HepG2 (cell line): Measurements from ENCODE around the gene CLHC1. TPM values are rescaled to one million over a fixed set of nuclear protein-coding genes. Genes with fewer than 3 reads are reported as not detected.

Experiments used
- ELF1 ChIP-seq: sonication (generic); formaldehyde crosslinking; IDR thresholded peaks from 2 replicates; pipeline ENCODE4 v1.4.0; 2020; ENCODE audit warnings: missing genetic modification reagents
- ELF4 ChIP-seq: sonication (generic); formaldehyde crosslinking; IDR thresholded peaks from 2 replicates; pipeline ENCODE4 v1.5.0; 2020; ENCODE audit warnings: missing genetic modification reagents, mild to moderate bottlenecking, moderate library complexity, borderline replicate concordance
- HDAC2 ChIP-seq: sonication (generic); formaldehyde crosslinking; IDR thresholded peaks from 2 replicates; pipeline ENCODE4 v1.4.0; 2020; ENCODE audit warnings: missing genetic modification reagents
- KLF16 ChIP-seq, 2 experiments: sonication (generic) in 1 of 2; formaldehyde crosslinking in 1 of 2; IDR thresholded peaks; 2 replicates each; pipeline versions ENCODE4 v1.6.1 to v1.8.0; 2016 to 2023; ENCODE audit warnings: missing genetic modification reagents in 2 of 2, missing compliant biosample characterization in 1 of 2
- KLF6 ChIP-seq: IDR thresholded peaks from 2 replicates; pipeline ENCODE4 v1.8.0; 2016; ENCODE audit warnings: missing biosample characterization, missing genetic modification reagents
- SALL1 ChIP-seq: sonication (generic); formaldehyde crosslinking; IDR thresholded peaks from 2 replicates; pipeline ENCODE4 v1.8.0; 2022; ENCODE audit warnings: mild to moderate bottlenecking, missing genetic modification reagents
- polyA plus RNA-seq, 8 experiments: library from polyadenylated mRNA; depleted of rRNA in 3 of 8; stranded (reverse) in 7 of 8; unstranded in 1 of 8; fragments of >200 nt; fragmentation: Illumina TruSeq in 4 of 8; extraction: Trizol in 4 of 8; gene quantifications; 2 replicates each; pipeline versions ENCODE4 v1.2.1 to v1.2.3, GENCODE V29; 2011 to 2016; ENCODE audit warnings: low read depth in 4 of 8, missing spikeins in 1 of 8, mixed read lengths in 1 of 8; ENCODE audit not compliant: insufficient read depth in 1 of 8
- total RNA-seq, 5 experiments: library from RNA; depleted of rRNA; stranded (reverse); fragments of >200 nt; fragmentation: Illumina TruSeq; extraction: Trizol; gene quantifications; 2 replicates each; pipeline ENCODE4 v1.2.3, GENCODE V29; 2016; ENCODE audit warnings: low read depth in 1 of 5
- TF ChIP-seq, protein P1 (sequence below): sonication (generic); formaldehyde crosslinking; IDR thresholded peaks from 2 replicates; pipeline ENCODE4 v1.5.0; 2020; ENCODE audit warnings: mild to moderate bottlenecking, missing genetic modification reagents, moderate library complexity
- TF ChIP-seq, protein P2 (sequence below): sonication (generic); formaldehyde crosslinking; IDR thresholded peaks from 2 replicates; pipeline ENCODE4 v1.5.1; 2020; ENCODE audit warnings: mild to moderate bottlenecking, missing genetic modification reagents, borderline replicate concordance
- TF ChIP-seq, protein P3 (sequence below): IDR thresholded peaks from 2 replicates; pipeline ENCODE4 v1.6.1; 2016; ENCODE audit warnings: low read depth
- TF ChIP-seq, protein P4 (sequence below): sonication (generic); formaldehyde crosslinking; IDR thresholded peaks from 2 replicates; pipeline ENCODE4 v1.4.0; 2020; ENCODE audit warnings: missing genetic modification reagents, mild to moderate bottlenecking, borderline replicate concordance
- TF ChIP-seq, protein P5 (sequence below): IDR thresholded peaks from 2 replicates; pipeline ENCODE4 v1.6.1; 2012; ENCODE audit warnings: low read length, improper control_type of control experiment

Gene CLHC1
- total and polyA plus RNA-seq, 2 of the 13 experiments (the other 11 are each of a cell fraction or from before 2014, with no cell fraction given), result 9.8 to 12.6 TPM

DNA sequence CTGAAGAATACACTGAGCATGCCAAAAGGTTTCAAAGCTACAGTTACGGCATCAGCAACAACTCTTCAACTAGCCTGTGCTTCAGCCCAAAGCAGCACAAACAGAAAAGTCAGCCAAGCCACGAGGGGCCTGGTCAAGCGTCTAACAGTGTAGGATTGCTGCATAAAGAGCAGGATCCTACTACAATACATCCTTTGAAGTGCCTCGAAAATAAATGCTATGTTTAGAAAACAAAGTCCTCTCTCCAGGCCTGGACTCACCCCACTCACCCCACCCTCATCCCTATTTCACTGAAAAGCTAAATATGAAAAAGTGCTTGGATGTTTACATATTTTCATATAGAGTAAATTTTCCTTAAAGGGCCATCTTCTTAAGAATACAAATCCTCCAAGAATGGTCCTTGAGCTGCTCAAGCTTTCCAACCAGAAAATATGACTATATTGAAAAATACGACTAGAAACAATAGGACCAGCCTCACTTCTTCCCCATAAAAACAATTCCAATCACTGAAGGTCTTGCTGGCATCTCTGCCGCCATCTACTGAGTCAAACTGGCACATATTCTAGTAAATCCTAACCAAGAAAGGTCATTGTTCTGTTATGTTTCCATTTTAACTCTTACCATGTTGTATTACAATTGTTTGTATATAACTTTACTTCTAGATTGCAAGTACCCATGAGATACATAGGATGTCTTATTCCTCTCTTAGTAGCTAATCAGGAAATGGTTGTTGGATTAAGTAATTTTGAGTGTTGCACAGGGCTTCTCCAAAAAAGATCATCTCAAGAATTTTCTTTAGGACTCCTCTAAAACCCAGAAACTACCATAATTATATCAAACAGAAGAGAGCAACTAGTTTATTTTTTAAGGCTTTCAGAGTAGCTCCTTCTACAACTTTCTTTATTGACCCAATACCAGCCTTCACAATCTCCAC is 63.6 kb downstream of the CLHC1 start (continued):
- TF ChIP-seq, protein P1, sequence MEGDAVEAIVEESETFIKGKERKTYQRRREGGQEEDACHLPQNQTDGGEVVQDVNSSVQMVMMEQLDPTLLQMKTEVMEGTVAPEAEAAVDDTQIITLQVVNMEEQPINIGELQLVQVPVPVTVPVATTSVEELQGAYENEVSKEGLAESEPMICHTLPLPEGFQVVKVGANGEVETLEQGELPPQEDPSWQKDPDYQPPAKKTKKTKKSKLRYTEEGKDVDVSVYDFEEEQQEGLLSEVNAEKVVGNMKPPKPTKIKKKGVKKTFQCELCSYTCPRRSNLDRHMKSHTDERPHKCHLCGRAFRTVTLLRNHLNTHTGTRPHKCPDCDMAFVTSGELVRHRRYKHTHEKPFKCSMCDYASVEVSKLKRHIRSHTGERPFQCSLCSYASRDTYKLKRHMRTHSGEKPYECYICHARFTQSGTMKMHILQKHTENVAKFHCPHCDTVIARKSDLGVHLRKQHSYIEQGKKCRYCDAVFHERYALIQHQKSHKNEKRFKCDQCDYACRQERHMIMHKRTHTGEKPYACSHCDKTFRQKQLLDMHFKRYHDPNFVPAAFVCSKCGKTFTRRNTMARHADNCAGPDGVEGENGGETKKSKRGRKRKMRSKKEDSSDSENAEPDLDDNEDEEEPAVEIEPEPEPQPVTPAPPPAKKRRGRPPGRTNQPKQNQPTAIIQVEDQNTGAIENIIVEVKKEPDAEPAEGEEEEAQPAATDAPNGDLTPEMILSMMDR (CRISPR knock-in tag), result peak; percentile 86
- 0 out of 2 replicates have a peak, but pooled peaks have one; percentile 18 for TF ChIP-seq SALL1 (CRISPR knock-in tag)
- 0 out of 2 replicates have a peak, but pooled peaks have one; percentile 32 for TF ChIP-seq HDAC2 (CRISPR knock-in tag)
- TF ChIP-seq, protein P2, sequence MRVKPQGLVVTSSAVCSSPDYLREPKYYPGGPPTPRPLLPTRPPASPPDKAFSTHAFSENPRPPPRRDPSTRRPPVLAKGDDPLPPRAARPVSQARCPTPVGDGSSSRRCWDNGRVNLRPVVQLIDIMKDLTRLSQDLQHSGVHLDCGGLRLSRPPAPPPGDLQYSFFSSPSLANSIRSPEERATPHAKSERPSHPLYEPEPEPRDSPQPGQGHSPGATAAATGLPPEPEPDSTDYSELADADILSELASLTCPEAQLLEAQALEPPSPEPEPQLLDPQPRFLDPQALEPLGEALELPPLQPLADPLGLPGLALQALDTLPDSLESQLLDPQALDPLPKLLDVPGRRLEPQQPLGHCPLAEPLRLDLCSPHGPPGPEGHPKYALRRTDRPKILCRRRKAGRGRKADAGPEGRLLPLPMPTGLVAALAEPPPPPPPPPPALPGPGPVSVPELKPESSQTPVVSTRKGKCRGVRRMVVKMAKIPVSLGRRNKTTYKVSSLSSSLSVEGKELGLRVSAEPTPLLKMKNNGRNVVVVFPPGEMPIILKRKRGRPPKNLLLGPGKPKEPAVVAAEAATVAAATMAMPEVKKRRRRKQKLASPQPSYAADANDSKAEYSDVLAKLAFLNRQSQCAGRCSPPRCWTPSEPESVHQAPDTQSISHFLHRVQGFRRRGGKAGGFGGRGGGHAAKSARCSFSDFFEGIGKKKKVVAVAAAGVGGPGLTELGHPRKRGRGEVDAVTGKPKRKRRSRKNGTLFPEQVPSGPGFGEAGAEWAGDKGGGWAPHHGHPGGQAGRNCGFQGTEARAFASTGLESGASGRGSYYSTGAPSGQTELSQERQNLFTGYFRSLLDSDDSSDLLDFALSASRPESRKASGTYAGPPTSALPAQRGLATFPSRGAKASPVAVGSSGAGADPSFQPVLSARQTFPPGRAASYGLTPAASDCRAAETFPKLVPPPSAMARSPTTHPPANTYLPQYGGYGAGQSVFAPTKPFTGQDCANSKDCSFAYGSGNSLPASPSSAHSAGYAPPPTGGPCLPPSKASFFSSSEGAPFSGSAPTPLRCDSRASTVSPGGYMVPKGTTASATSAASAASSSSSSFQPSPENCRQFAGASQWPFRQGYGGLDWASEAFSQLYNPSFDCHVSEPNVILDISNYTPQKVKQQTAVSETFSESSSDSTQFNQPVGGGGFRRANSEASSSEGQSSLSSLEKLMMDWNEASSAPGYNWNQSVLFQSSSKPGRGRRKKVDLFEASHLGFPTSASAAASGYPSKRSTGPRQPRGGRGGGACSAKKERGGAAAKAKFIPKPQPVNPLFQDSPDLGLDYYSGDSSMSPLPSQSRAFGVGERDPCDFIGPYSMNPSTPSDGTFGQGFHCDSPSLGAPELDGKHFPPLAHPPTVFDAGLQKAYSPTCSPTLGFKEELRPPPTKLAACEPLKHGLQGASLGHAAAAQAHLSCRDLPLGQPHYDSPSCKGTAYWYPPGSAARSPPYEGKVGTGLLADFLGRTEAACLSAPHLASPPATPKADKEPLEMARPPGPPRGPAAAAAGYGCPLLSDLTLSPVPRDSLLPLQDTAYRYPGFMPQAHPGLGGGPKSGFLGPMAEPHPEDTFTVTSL (CRISPR knock-in tag), result peak; percentile 5; the same call in 1 of the 2 replicates
- TF ChIP-seq, protein P3, sequence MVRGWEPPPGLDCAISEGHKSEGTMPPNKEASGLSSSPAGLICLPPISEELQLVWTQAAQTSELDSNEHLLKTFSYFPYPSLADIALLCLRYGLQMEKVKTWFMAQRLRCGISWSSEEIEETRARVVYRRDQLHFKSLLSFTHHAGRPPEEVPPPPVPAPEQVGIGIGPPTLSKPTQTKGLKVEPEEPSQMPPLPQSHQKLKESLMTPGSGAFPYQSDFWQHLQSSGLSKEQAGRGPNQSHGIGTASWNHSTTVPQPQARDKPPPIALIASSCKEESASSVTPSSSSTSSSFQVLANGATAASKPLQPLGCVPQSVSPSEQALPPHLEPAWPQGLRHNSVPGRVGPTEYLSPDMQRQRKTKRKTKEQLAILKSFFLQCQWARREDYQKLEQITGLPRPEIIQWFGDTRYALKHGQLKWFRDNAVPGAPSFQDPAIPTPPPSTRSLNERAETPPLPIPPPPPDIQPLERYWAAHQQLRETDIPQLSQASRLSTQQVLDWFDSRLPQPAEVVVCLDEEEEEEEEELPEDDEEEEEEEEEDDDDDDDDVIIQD (CRISPR knock-in tag), result peak; percentile 10; the same call in 1 of the 2 replicates
- TF ChIP-seq KLF6 (CRISPR knock-in tag), result peak; percentile 68; the same call in 1 of the 2 replicates
- TF ChIP-seq KLF16 (CRISPR knock-in tag; IDR thresholded peaks at IDR 0.05), result peak in 1 of 2 experiments; percentile 26; a peak in 1 of 4 replicates
- 0 out of 2 replicates have a peak, but pooled peaks have one; percentile 34 for TF ChIP-seq ELF4 (CRISPR knock-in tag)
- TF ChIP-seq, protein P4, sequence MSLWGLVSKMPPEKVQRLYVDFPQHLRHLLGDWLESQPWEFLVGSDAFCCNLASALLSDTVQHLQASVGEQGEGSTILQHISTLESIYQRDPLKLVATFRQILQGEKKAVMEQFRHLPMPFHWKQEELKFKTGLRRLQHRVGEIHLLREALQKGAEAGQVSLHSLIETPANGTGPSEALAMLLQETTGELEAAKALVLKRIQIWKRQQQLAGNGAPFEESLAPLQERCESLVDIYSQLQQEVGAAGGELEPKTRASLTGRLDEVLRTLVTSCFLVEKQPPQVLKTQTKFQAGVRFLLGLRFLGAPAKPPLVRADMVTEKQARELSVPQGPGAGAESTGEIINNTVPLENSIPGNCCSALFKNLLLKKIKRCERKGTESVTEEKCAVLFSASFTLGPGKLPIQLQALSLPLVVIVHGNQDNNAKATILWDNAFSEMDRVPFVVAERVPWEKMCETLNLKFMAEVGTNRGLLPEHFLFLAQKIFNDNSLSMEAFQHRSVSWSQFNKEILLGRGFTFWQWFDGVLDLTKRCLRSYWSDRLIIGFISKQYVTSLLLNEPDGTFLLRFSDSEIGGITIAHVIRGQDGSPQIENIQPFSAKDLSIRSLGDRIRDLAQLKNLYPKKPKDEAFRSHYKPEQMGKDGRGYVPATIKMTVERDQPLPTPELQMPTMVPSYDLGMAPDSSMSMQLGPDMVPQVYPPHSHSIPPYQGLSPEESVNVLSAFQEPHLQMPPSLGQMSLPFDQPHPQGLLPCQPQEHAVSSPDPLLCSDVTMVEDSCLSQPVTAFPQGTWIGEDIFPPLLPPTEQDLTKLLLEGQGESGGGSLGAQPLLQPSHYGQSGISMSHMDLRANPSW (CRISPR knock-in tag), result 0 out of 2 replicates have a peak, but pooled peaks have one; percentile 78
- TF ChIP-seq, protein P5, sequence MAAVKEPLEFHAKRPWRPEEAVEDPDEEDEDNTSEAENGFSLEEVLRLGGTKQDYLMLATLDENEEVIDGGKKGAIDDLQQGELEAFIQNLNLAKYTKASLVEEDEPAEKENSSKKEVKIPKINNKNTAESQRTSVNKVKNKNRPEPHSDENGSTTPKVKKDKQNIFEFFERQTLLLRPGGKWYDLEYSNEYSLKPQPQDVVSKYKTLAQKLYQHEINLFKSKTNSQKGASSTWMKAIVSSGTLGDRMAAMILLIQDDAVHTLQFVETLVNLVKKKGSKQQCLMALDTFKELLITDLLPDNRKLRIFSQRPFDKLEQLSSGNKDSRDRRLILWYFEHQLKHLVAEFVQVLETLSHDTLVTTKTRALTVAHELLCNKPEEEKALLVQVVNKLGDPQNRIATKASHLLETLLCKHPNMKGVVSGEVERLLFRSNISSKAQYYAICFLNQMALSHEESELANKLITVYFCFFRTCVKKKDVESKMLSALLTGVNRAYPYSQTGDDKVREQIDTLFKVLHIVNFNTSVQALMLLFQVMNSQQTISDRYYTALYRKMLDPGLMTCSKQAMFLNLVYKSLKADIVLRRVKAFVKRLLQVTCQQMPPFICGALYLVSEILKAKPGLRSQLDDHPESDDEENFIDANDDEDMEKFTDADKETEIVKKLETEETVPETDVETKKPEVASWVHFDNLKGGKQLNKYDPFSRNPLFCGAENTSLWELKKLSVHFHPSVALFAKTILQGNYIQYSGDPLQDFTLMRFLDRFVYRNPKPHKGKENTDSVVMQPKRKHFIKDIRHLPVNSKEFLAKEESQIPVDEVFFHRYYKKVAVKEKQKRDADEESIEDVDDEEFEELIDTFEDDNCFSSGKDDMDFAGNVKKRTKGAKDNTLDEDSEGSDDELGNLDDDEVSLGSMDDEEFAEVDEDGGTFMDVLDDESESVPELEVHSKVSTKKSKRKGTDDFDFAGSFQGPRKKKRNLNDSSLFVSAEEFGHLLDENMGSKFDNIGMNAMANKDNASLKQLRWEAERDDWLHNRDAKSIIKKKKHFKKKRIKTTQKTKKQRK, result 0 out of 2 replicates have a peak, but pooled peaks have one; percentile 19
- no peak for TF ChIP-seq ELF1 (CRISPR knock-in tag)
